HepG2 (cell line): ENCODE data around the gene ATP11A.

Source experiments
- FOXK2 ChIP-seq: fragments of 450-650 bp; IDR thresholded peaks from 2 replicates; pipeline ENCODE4 v1.6.1; 2016
- HMG20A ChIP-seq: IDR thresholded peaks from 2 replicates; pipeline ENCODE4 v1.6.1; 2016; ENCODE audit warnings: borderline replicate concordance
- STAG1 ChIP-seq: sonication (generic); formaldehyde crosslinking; IDR thresholded peaks from 2 replicates; pipeline ENCODE4 v1.4.0; 2020; ENCODE audit warnings: missing genetic modification reagents
- ZNF256 ChIP-seq: sonication (generic); formaldehyde crosslinking; conservative IDR thresholded peaks from 2 replicates; pipeline ENCODE4 v1.4.0; 2020; ENCODE audit warnings: missing genetic modification reagents
- TF ChIP-seq, protein P1 (sequence below): sonication (generic); formaldehyde crosslinking; IDR thresholded peaks from 2 replicates; pipeline ENCODE4 v1.9.0; 2022; ENCODE audit warnings: missing genetic modification reagents, mild to moderate bottlenecking, borderline replicate concordance

DNA sequence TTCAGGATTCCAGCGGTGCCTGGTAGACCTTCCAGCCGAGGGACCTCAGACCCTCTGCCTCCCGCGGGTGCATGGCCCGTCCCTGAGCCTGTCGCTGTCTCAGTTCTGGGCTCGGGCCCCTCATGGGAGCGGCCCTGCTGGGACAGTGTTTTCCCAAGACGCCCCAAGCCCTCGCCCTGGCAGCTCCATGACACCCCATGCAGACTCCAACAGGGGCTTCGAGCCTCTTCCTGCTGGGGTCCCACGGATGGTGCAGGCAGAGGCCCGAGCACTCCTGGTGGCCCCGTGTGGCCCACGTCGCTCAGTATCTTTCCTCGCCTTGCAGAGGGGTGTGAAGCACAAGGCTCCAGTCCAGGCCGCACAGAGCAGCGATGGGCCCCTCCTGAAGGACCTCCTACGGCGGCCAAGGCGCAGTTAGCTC, 190.4 kb downstream of the ATP11A start:
- TF ChIP-seq HMG20A (CRISPR knock-in tag) (no peak), FOXK2 (no peak), ZNF256 (CRISPR knock-in tag) (no peak), STAG1 (no peak)
- TF ChIP-seq, protein P1, sequence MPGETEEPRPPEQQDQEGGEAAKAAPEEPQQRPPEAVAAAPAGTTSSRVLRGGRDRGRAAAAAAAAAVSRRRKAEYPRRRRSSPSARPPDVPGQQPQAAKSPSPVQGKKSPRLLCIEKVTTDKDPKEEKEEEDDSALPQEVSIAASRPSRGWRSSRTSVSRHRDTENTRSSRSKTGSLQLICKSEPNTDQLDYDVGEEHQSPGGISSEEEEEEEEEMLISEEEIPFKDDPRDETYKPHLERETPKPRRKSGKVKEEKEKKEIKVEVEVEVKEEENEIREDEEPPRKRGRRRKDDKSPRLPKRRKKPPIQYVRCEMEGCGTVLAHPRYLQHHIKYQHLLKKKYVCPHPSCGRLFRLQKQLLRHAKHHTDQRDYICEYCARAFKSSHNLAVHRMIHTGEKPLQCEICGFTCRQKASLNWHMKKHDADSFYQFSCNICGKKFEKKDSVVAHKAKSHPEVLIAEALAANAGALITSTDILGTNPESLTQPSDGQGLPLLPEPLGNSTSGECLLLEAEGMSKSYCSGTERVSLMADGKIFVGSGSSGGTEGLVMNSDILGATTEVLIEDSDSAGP (CRISPR knock-in tag): no peak
